Adipocyte (in vitro differentiated cells): Measurements from ENCODE around the gene SHROOM3.

ENCODE experiments used
- DNase-seq: peaks from one replicate; pipeline ENCODE4 v3.0.0-alpha.2; 2015; ENCODE audit warnings: low read depth
- H3K27me3 ChIP-seq: replicated peaks from 2 replicates; pipeline ENCODE4 v1.7.0; 2013; ENCODE audit warnings: mild to moderate bottlenecking, low read length, moderate library complexity; ENCODE audit not compliant: control insufficient read depth, insufficient read depth
- H3K36me3 ChIP-seq: 2 replicates; pipeline ENCODE4 v1.7.0; 2013; ENCODE audit warnings: low read length, mild to moderate bottlenecking, moderate library complexity; ENCODE audit not compliant: control insufficient read depth, insufficient read depth, severe bottlenecking
- H3K4me1 ChIP-seq: 2 replicates; pipeline ENCODE4 v1.7.0; 2013; ENCODE audit warnings: mild to moderate bottlenecking, low read length, moderate library complexity; ENCODE audit not compliant: control insufficient read depth, insufficient read depth
- H3K4me3 ChIP-seq: 2 replicates; pipeline ENCODE4 v1.7.0; 2013; ENCODE audit warnings: mild to moderate bottlenecking, low read length, moderate library complexity
- H3K9ac ChIP-seq: 2 replicates; pipeline ENCODE4 v1.7.0; 2013; ENCODE audit warnings: mild to moderate bottlenecking, low read length, moderate library complexity
- H3K9me3 ChIP-seq: 2 replicates; pipeline ENCODE4 v1.7.0; 2013; ENCODE audit warnings: mild to moderate bottlenecking, low read length, moderate library complexity; ENCODE audit not compliant: control insufficient read depth

Gene SHROOM3

GRCh38 chr4:76545226-76545884, 110.3 kb downstream of the SHROOM3 start:
- Histone ChIP-seq H3K9ac (no peak overlapping the region), H3K36me3 (no peaks in the 10 kb centered on the region), H3K4me3 (no peak overlapping the region), H3K9me3 (no peaks in the 10 kb centered on the region), H3K4me1 (peaks cover 18% of the 10 kb centered on the region), H3K27me3 (no peaks in the 10 kb centered on the region)
- peak; percentile 22 for DNase-seq

GRCh38 chr4:76546327-76546726, 111.3 kb downstream of the SHROOM3 start:
- Histone ChIP-seq H3K4me1 (peaks cover 11% of the 10 kb centered on the region), H3K9ac (no peak overlapping the region), H3K27me3 (no peaks in the 10 kb centered on the region), H3K9me3 (no peaks in the 10 kb centered on the region), H3K4me3 (no peak overlapping the region), H3K36me3 (no peaks in the 10 kb centered on the region)
- DNase-seq: peak; percentile 61

GRCh38 chr4:76546759-76547742, 112.0 kb downstream of the SHROOM3 start:
- DNase-seq: peak; percentile 86
- H3K9ac ChIP-seq: no peak overlapping the region
- no peaks in the 10 kb centered on the region for H3K36me3 ChIP-seq
- no peaks in the 10 kb centered on the region for H3K9me3 ChIP-seq
- no peaks in the 10 kb centered on the region for H3K27me3 ChIP-seq
- H3K4me1 ChIP-seq: peaks cover 11% of the 10 kb centered on the region
- no peak overlapping the region for H3K4me3 ChIP-seq

GRCh38 chr4:76548704-76549103, 113.7 kb downstream of the SHROOM3 start:
- H3K9ac ChIP-seq: no peak overlapping the region
- H3K27me3 ChIP-seq: no peaks in the 10 kb centered on the region
- H3K4me1 ChIP-seq: peaks cover 11% of the 10 kb centered on the region
- H3K4me3 ChIP-seq: no peak overlapping the region
- no peak for DNase-seq
- H3K36me3 ChIP-seq: no peaks in the 10 kb centered on the region
- no peaks in the 10 kb centered on the region for H3K9me3 ChIP-seq

GRCh38 chr4:76549765-76550164, 114.7 kb downstream of the SHROOM3 start:
- no peaks in the 10 kb centered on the region for H3K36me3 ChIP-seq
- no peaks in the 10 kb centered on the region for H3K27me3 ChIP-seq
- H3K9ac ChIP-seq: no peak overlapping the region
- no peaks in the 10 kb centered on the region for H3K9me3 ChIP-seq
- DNase-seq: no peak
- H3K4me1 ChIP-seq: peaks cover 11% of the 10 kb centered on the region
- H3K4me3 ChIP-seq: no peak overlapping the region

DNA sequence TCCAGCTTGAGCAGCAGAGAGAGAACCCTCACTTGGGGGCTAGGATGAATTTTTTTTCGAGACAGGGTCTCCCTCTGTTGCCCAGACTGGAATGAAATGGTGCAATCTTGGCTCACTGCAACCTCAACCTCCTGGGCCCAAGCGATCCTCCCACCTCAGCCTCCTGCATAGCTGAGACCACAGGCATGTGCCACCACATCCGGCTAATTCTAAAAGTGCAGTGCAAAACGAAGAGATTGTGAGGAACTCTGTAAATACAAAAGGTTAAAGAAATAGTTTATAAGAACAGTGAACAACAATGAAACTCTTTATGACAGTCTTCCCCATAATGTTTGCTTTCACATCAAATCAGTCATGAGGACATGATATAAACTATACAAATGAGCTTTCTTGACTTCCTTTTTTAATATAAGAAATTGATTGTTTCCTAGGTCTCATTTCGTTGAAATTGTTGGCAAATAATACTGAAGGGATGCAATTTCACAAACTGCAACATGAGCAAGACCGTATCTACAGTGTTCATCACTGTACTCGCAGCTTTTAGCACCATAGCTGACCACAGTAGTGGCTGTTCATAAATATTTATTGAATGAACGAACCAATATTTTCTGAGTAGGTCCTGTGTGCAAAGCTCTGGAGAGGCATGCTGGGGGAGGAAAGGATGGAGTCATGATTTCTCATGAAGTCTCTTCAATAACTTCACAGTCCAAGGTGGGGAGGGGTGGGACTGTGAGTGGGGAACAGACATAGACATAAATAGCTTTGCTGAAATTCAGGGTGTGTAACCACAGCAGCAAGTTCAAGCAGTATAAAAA, 116.1 kb downstream of the SHROOM3 start:
- Histone ChIP-seq H3K9me3 (no peaks in the 10 kb centered on the region), H3K36me3 (no peaks in the 10 kb centered on the region), H3K4me1 (peaks cover 11% of the 10 kb centered on the region), H3K27me3 (no peaks in the 10 kb centered on the region), H3K9ac (no peak overlapping the region), H3K4me3 (no peak overlapping the region)
- no peak for DNase-seq

DNA sequence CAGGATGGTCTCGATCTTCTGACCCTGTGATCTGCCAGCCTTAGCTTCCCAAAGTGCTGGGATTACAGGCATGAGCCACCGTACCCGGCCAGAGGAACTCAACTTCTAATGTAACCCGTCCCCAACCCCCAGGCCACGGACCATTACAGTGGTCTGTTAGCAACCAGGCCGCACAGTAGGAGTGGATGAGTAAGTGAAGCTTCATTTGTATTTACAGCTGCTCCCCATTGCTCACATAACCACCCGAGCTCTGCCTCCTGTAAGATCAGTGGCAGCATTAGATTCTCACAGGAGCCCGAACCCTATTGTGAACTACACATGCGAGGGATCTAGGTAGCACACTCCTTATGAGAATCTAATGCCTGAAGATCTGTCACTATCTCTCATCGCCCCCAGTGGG, 119.6 kb downstream of the SHROOM3 start:
- no peak overlapping the region for H3K4me3 ChIP-seq
- no peaks in the 10 kb centered on the region for H3K9me3 ChIP-seq
- no peaks in the 10 kb centered on the region for H3K4me1 ChIP-seq
- H3K9ac ChIP-seq: no peak overlapping the region
- no peak for DNase-seq
- no peaks in the 10 kb centered on the region for H3K27me3 ChIP-seq
- no peaks in the 10 kb centered on the region for H3K36me3 ChIP-seq

DNA sequence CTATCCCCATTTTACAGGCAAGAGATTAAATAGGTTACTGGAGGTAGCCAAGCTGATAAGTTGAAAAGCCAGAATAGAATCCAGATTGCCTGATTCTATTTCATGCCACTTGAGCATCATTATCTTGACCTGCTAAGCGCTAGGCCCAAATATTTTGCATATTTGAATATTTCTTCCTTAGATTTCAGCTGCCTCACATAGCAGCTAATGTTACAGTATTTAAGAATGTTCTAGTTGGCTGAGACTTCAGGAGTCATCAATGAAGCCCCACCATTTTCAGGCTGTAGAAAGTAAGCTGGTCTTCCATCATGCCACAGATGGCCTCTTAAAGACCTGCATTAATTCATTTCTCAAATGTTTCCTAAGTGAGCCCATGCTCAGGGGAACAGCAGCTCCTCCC, 121.4 kb downstream of the SHROOM3 start:
- no peaks in the 10 kb centered on the region for H3K27me3 ChIP-seq

DNA sequence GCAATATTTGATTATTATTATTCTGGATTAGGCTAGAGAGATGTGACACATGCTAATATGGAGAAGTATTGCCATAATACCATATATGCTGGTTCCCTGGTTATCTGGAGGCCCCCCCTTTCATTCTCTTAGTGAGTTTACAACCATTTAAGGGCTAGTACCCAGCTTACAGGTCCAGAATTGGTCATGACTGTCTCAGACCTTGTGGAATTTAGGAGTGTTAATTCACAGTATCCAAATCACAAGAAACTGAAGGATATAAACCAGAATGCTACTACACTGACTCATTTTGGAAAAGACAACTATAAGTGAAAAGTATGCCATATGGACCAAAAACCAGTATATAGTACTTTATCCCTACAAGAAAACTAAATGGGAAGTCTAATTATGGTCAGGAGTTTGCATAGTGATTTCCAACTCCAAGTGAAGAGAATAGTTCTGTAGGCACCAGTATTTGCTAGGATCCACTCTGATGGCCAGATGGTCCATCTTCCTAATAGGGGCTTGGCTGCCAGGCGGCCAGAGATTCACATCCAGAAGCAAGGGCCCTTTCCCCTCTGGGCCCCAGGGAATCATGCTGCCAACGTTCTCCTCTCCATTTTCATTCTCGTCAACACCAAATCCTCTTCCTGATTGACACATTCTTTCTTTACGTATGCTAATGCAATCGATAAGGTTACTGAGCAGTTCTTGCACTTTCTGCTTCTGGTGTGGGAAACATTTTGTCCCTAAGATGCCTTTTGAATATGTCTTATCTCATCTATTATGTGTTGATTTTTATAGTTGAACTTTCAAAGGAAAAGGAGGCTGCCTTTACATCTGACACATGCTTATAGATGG, 123.6 kb downstream of the SHROOM3 start:
- no peak for DNase-seq
- H3K9ac ChIP-seq: no peak overlapping the region
- H3K4me3 ChIP-seq: no peak overlapping the region
- H3K27me3 ChIP-seq: no peaks in the 10 kb centered on the region
- peaks cover 18% of the 10 kb centered on the region for H3K4me1 ChIP-seq
- no peaks in the 10 kb centered on the region for H3K36me3 ChIP-seq
- H3K9me3 ChIP-seq: no peaks in the 10 kb centered on the region

More for the DNA sequence above, 121.4 kb downstream of the SHROOM3 start:
- Histone ChIP-seq H3K4me1 (no peaks in the 10 kb centered on the region), H3K36me3 (no peaks in the 10 kb centered on the region), H3K9me3 (no peaks in the 10 kb centered on the region), H3K4me3 (no peak overlapping the region), H3K9ac (no peak overlapping the region)
- peak; percentile 13 for DNase-seq

DNA sequence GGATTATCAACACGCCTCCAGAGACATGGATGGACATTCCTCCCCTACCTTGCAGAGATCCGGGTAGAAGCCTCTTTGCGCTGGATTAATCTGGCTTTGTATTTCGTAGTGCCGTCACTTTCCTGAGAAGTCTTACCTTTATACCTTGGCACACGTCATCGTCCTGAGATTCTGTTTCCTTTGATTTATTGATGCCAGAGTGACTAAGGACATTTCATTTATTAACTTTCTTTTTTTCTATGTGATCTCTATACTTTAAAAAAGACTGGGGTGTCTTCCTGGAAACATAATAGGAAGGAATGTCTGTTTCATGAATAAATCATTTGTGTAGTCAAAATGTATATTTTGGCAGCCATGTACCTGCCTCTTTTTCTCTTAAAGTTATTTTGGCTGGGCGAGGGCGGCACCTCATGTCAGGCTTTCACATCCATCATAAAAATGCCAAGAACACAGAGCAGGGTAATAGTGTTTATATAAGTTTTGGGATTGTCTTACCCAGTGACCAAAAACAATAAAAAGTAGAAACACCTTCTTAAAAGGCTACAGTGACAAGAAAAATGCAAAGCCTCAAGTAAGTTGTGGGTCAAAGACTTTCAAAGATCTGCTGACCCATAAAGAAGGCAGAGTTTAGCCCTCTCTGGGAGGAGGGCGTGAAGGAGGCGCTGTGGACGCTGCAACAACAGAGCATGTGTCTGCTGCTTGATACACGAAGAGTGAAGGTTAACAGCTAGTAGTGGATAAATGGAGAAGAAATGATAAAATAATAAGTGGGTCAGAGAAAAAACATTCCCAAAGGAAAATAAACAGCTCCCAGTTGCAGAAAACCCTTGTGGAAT, 124.4 kb downstream of the SHROOM3 start:
- Histone ChIP-seq H3K9me3 (no peaks in the 10 kb centered on the region), H3K27me3 (no peaks in the 10 kb centered on the region), H3K4me3 (no peak overlapping the region), H3K9ac (no peak overlapping the region), H3K36me3 (no peaks in the 10 kb centered on the region), H3K4me1 (peaks cover 26% of the 10 kb centered on the region)
- no peak for DNase-seq
